Neural progenitor cell (in vitro differentiated cells): ENCODE data around the gene UNCX. TPM values are rescaled to one million over a fixed set of nuclear protein-coding genes. Genes with fewer than 3 reads are reported as not detected.
"Not testable (repeated sequence)": the region's sequence is repeated elsewhere in the genome, so short reads cannot be mapped to it uniquely, and the experiment has no call there.

Source experiments
- DNase-seq: peaks from one replicate; pipeline ENCODE4 v3.0.0-alpha.2; 2016; ENCODE audit warnings: low spot score
- H2AFZ ChIP-seq: fragments of 200-600 bp; sonication (generic); replicated peaks from 2 replicates; pipeline ENCODE4 v1.6.1; 2016; ENCODE audit warnings: antibody characterized with exemption
- H3F3A ChIP-seq: fragments of 200-600 bp; sonication (generic); 2 replicates; pipeline ENCODE4 v1.6.1; 2016; ENCODE audit warnings: antibody characterized with exemption, low read depth
- H3K27ac ChIP-seq: fragments of 200-600 bp; sonication (generic); 2 replicates; pipeline ENCODE4 v1.5.1; 2016; ENCODE audit warnings: mild to moderate bottlenecking
- H3K27me3 ChIP-seq: fragments of 200-600 bp; sonication (generic); 2 replicates; pipeline ENCODE4 v1.6.1; 2016; ENCODE audit warnings: mild to moderate bottlenecking, moderate library complexity
- H3K36me3 ChIP-seq: fragments of 200-600 bp; sonication (generic); 2 replicates; pipeline ENCODE4 v1.5.1; 2016
- H3K4me1 ChIP-seq: fragments of 200-600 bp; sonication (generic); 2 replicates; pipeline ENCODE4 v1.6.1; 2016; ENCODE audit warnings: mixed run types
- H3K4me2 ChIP-seq: fragments of 200-600 bp; sonication (generic); 2 replicates; pipeline ENCODE4 v1.6.1; 2016
- H3K4me3 ChIP-seq: fragments of 200-600 bp; sonication (generic); 2 replicates; pipeline ENCODE4 v1.5.1; 2016
- H3K79me2 ChIP-seq: fragments of 200-600 bp; sonication (generic); 2 replicates; pipeline ENCODE4 v1.6.1; 2016; ENCODE audit warnings: low read depth
- H3K9ac ChIP-seq: fragments of 200-600 bp; sonication (generic); 2 replicates; pipeline ENCODE4 v1.6.1; 2016
- H3K9me3 ChIP-seq: fragments of 200-600 bp; sonication (generic); 2 replicates; pipeline ENCODE4 v1.5.1; 2016; ENCODE audit warnings: low read depth
- H4K20me1 ChIP-seq: fragments of 200-600 bp; sonication (generic); 2 replicates; pipeline ENCODE4 v1.6.1; 2016; ENCODE audit warnings: low read depth
- H3K27ac Mint-ChIP-seq: 3 replicates; pipeline ENCODE4 v1.8.0; 2021; ENCODE audit warnings: mixed read lengths
- H3K27me3 Mint-ChIP-seq: 2 replicates; pipeline ENCODE4 v1.8.0; 2022; ENCODE audit warnings: low read depth, mild to moderate bottlenecking, inconsistent platforms, moderate library complexity, mixed read lengths; ENCODE audit not compliant: insufficient read depth
- H3K36me3 Mint-ChIP-seq: 3 replicates; pipeline ENCODE4 v1.8.0; 2021; ENCODE audit warnings: mixed read lengths
- H3K4me1 Mint-ChIP-seq: 3 replicates; pipeline ENCODE4 v1.8.0; 2021; ENCODE audit warnings: mixed read lengths
- H3K4me3 Mint-ChIP-seq: 3 replicates; pipeline ENCODE4 v1.8.0; 2021; ENCODE audit warnings: mild to moderate bottlenecking, moderate library complexity, mixed read lengths
- H3K9me3 Mint-ChIP-seq: 3 replicates; pipeline ENCODE4 v1.8.0; 2020; ENCODE audit warnings: mixed read lengths
- CTCF ChIP-seq: fragments of 200-600 bp; sonication (generic); IDR thresholded peaks from 2 replicates; pipeline ENCODE4 v1.5.1; 2017; ENCODE audit warnings: antibody characterized with exemption, mild to moderate bottlenecking
- EZH2 ChIP-seq: fragments of 200-600 bp; sonication (generic); IDR thresholded peaks from 2 replicates; pipeline ENCODE4 v1.6.1; 2017; ENCODE audit warnings: antibody characterized with exemption, mild to moderate bottlenecking, moderate library complexity
- EZH2phosphoT487 ChIP-seq: fragments of 200-600 bp; sonication (generic); IDR thresholded peaks from 2 replicates; pipeline ENCODE4 v1.6.1; 2017; ENCODE audit warnings: antibody characterized with exemption
- total RNA-seq: library from RNA; depleted of rRNA; stranded (reverse); fragments of >200 nt; gene quantifications from 2 replicates; pipeline ENCODE4 v1.2.3, GENCODE V29; 2015; ENCODE audit warnings: low replicate concordance

The UNCX gene
- total RNA-seq, 1 donor from 2014 or later, result not detected

DNA sequence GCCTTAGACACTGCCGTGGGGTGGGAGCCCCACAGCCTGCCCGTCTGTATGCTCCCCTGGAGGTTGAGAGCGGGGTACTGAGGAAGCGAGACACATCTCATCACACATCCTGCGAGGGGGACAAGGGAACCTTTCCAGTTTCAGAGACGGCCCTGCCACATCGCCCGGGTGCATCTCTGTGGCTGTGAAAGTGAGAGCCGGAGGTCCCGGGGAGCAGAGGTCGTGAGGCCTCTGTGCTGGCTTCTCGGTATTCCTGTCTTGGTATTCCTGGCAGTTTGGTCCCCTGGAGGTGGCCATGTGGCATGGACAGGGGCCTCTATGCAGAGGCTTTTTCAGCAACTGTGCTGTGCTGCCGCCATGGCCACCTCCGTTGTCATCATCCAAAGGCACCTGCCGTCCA lies 30.8 kb upstream of the UNCX start:
- H3K27ac ChIP-seq, result no peak overlapping the region
- H3K4me2 ChIP-seq, result no peak overlapping the region
- DNase-seq, result no peak
- H3F3A ChIP-seq, result no peaks in the 10 kb centered on the region
- no peak overlapping the region for H2AFZ ChIP-seq
- no peaks in the 10 kb centered on the region for H4K20me1 ChIP-seq
- no peaks in the 10 kb centered on the region for H3K4me1 ChIP-seq
- H3K9ac ChIP-seq, result no peak overlapping the region
- Mint-ChIP-seq H3K36me3 (no peaks in the 10 kb centered on the region), H3K4me1 (peaks cover 4% of the 10 kb centered on the region), H3K27ac (no peak overlapping the region), H3K4me3 (no peak overlapping the region), H3K9me3 (no peaks in the 10 kb centered on the region), H3K27me3 (peaks cover 5% of the 10 kb centered on the region)
- no peaks in the 10 kb centered on the region for H3K9me3 ChIP-seq
- TF ChIP-seq CTCF (no peak), EZH2 (no peak), EZH2phosphoT487 (no peak)
- no peaks in the 10 kb centered on the region for H3K79me2 ChIP-seq
- no peaks in the 10 kb centered on the region for H3K36me3 ChIP-seq
- peaks cover 12% of the 10 kb centered on the region for H3K27me3 ChIP-seq
- no peak overlapping the region for H3K4me3 ChIP-seq

DNA sequence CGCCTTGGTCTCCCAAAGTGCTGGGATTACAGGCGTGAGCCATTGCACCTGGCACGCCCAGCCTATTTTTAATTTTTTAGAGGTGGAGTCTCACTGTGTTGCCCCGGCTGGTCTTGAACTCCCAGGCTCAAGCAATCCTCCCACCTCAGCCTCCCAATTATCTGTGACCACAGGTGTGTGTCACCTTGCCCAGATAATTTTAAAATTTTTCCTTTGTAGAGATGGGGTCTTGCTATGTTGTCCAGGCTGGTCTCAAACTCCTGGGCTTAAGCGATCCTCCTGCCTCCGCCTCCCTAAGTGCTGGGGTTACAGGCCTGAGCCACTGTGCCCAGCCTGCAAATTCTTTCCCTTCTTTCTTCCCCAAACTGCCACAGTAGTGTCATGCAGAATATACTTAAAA lies 29.8 kb upstream of the UNCX start:
- H3K36me3 ChIP-seq, H3K27me3 Mint-ChIP-seq, H4K20me1 ChIP-seq: not testable (repeated sequence)

DNA sequence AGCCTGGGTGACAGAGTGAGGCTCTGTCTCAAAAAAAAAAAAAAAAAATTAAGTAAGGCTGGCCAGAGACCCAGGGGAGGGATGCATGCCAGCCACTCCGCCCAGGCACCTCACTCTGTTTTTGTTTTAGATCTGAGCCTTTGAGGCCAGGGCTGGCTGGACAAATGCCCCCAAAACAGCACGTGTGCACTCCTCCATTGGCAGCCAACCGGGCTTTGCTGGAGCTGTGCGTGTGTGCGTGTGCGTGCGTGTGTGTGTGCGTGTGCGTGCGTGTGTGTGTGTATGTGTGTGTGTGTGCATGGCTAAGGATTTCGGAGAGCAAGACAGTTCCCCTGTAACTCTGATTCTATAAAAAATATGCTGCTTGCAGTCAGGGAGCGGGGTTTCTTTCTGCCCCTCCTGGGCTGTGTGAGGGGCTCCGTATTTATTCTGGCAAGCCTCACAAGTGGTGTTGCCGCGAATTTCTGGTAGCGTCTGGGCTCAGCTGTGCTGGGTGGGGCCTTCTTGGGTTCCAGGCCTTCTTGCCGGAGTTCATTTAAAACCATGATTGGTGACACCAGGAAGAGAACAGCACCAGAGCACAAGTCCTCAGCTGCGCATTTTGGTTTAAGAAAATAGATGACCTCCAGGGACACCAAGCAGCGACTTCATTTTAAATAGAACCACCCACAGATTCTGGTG lies 28.1 kb upstream of the UNCX start:
- peaks cover 5% of the 10 kb centered on the region for H3K4me1 Mint-ChIP-seq
- H3K27me3 ChIP-seq, result peaks cover 13% of the 10 kb centered on the region
- H3K27ac ChIP-seq, result no peak overlapping the region
- no peaks in the 10 kb centered on the region for H3K36me3 Mint-ChIP-seq
- H3K27me3 Mint-ChIP-seq, result peaks cover 9% of the 10 kb centered on the region
- H3K4me3 ChIP-seq, result no peak overlapping the region
- DNase-seq, result no peak
- H4K20me1 ChIP-seq, result no peaks in the 10 kb centered on the region
- no peak for TF ChIP-seq EZH2phosphoT487
- no peak for TF ChIP-seq EZH2
- no peak for TF ChIP-seq CTCF
- no peaks in the 10 kb centered on the region for H3K36me3 ChIP-seq
- no peak overlapping the region for H3K4me2 ChIP-seq
- H3K4me3 Mint-ChIP-seq, result no peak overlapping the region
- H3K9me3 Mint-ChIP-seq, result no peaks in the 10 kb centered on the region
- no peaks in the 10 kb centered on the region for H3K4me1 ChIP-seq
- H2AFZ ChIP-seq, result no peak overlapping the region
- H3K9me3 ChIP-seq, result no peaks in the 10 kb centered on the region
- H3K9ac ChIP-seq, result no peak overlapping the region
- no peak overlapping the region for H3K27ac Mint-ChIP-seq
- H3F3A ChIP-seq, result no peaks in the 10 kb centered on the region
- H3K79me2 ChIP-seq, result no peaks in the 10 kb centered on the region

More for the DNA sequence above, 29.8 kb upstream of the UNCX start:
- not testable (repeated sequence) for H3F3A ChIP-seq, H3K4me1 Mint-ChIP-seq, H3K9ac ChIP-seq, H3K4me2 ChIP-seq, H2AFZ ChIP-seq, H3K4me3 Mint-ChIP-seq, H3K9me3 Mint-ChIP-seq, H3K79me2 ChIP-seq, H3K4me1 ChIP-seq, H3K36me3 Mint-ChIP-seq, H3K4me3 ChIP-seq, H3K27ac ChIP-seq, H3K9me3 ChIP-seq, DNase-seq
- H3K27me3 ChIP-seq, result peaks cover 12% of the 10 kb centered on the region
- peak overlapping the region; percentile 60 for H3K27ac Mint-ChIP-seq

DNA sequence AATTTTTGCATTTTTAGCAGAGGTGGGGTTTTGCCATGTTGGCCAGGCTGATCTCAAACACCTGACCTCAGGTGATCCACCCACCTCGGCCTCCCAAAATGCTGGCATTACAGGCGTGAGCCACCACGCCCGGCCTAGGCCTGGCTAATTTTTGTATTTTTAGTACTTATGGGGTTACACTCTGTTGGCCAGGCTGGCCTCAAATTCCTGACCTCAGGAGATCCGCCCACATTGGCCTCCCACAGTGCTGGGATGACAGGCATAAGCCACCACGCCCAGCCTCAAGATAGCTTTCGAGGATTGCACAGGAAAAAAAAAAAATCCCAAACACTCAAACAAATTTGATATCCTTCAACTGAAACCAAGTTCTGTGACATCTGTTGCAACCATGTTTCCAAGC lies 26.9 kb upstream of the UNCX start:
- not testable (repeated sequence) for H3K9me3 Mint-ChIP-seq, H3K4me1 ChIP-seq, H3K27ac Mint-ChIP-seq

More for the DNA sequence above, 26.9 kb upstream of the UNCX start:
- not testable (repeated sequence) for H3K27me3 Mint-ChIP-seq, H2AFZ ChIP-seq, H3K27ac ChIP-seq, H3K4me3 ChIP-seq, DNase-seq, H3F3A ChIP-seq, H3K79me2 ChIP-seq, H3K9ac ChIP-seq, H3K4me3 Mint-ChIP-seq, H3K36me3 ChIP-seq, H4K20me1 ChIP-seq, H3K9me3 ChIP-seq, H3K36me3 Mint-ChIP-seq, H3K4me2 ChIP-seq
- H3K4me1 Mint-ChIP-seq, result peaks cover 10% of the 10 kb centered on the region
- H3K27me3 ChIP-seq, result peaks cover 21% of the 10 kb centered on the region
